Mesendoderm (in vitro differentiated cells): ENCODE results near the gene CDYL.
A peak's percentile ranks its signal among the peaks of the same experiment; 100 is the strongest.

ENCODE experiments used
- DNase-seq: peaks from one replicate; pipeline ENCODE4 v3.0.0; 2013
- H2AK5ac ChIP-seq: 2 replicates; pipeline ENCODE4 v1.6.1; 2013; ENCODE audit warnings: low read length, inconsistent platforms
- H2BK120ac ChIP-seq: 2 replicates; pipeline ENCODE4 v1.6.1; 2013; ENCODE audit warnings: low read depth, mild to moderate bottlenecking, low read length, moderate library complexity, mixed read lengths
- H2BK15ac ChIP-seq: replicated peaks from 2 replicates; pipeline ENCODE4 v1.6.1; 2013; ENCODE audit warnings: low read depth, mild to moderate bottlenecking, moderate library complexity
- H2BK5ac ChIP-seq: 2 replicates; pipeline ENCODE4 v1.6.1; 2013; ENCODE audit warnings: low read length, inconsistent platforms
- H3K18ac ChIP-seq: 2 replicates; pipeline ENCODE4 v1.6.1; 2013; ENCODE audit warnings: mild to moderate bottlenecking, low read length, mixed read lengths
- H3K23ac ChIP-seq: one replicate; pipeline ENCODE4 v1.6.1; 2013; ENCODE audit warnings: low read length
- H3K27ac ChIP-seq: 2 replicates; pipeline ENCODE4 v1.5.1; 2013; ENCODE audit warnings: low read depth, mild to moderate bottlenecking, inconsistent platforms, low read length, moderate library complexity
- H3K27me3 ChIP-seq: 2 replicates; pipeline ENCODE4 v1.6.1; 2013; ENCODE audit warnings: low read length, control low read depth, mild to moderate bottlenecking, inconsistent platforms; ENCODE audit not compliant: insufficient read depth, poor library complexity
- H3K36me3 ChIP-seq: 2 replicates; pipeline ENCODE4 v1.6.1; 2013; ENCODE audit warnings: low read length, inconsistent platforms; ENCODE audit not compliant: control insufficient read depth, insufficient read depth
- H3K4ac ChIP-seq: one replicate; pipeline ENCODE4 v1.6.1; 2013; ENCODE audit warnings: low read depth, mild to moderate bottlenecking, low read length, moderate library complexity
- H3K4me1 ChIP-seq: 2 replicates; pipeline ENCODE4 v1.6.1; 2013; ENCODE audit warnings: low read depth, low read length, inconsistent platforms; ENCODE audit not compliant: control insufficient read depth
- H3K4me2 ChIP-seq: 2 replicates; pipeline ENCODE4 v1.6.1; 2013; ENCODE audit warnings: low read length
- H3K4me3 ChIP-seq: 2 replicates; pipeline ENCODE4 v1.5.1; 2013; ENCODE audit warnings: mild to moderate bottlenecking, low read length
- H3K56ac ChIP-seq: one replicate; pipeline ENCODE4 v1.6.1; 2013; ENCODE audit warnings: low read length
- H3K79me1 ChIP-seq: 2 replicates; pipeline ENCODE4 v1.6.1; 2013; ENCODE audit warnings: low read length, inconsistent platforms
- H3K79me2 ChIP-seq: 2 replicates; pipeline ENCODE4 v1.6.1; 2013; ENCODE audit warnings: mild to moderate bottlenecking, low read length; ENCODE audit not compliant: control insufficient read depth, insufficient read depth
- H3K9ac ChIP-seq: 2 replicates; pipeline ENCODE4 v1.6.1; 2013; ENCODE audit warnings: low read length, inconsistent platforms
- H4K5ac ChIP-seq: one replicate; pipeline ENCODE4 v1.6.1; 2013; ENCODE audit warnings: low read length
- H4K8ac ChIP-seq: one replicate; pipeline ENCODE4 v1.6.1; 2013; ENCODE audit warnings: low read depth, mild to moderate bottlenecking, control low read depth, low read length, moderate library complexity
- WGBS: extraction: QIAGEN DNeasy Blood & Tissue Kit; methylation state at CpG from one replicate; pipeline ENCODE4 v1.1.7; 2013; ENCODE audit warnings: low lambda C conversion rate, missing lambda C conversion rate; ENCODE audit not compliant: insufficient coverage; ENCODE audit errors: extremely low coverage; 5-methylcytosine and 5-hydroxymethylcytosine counted together

The CDYL gene

GRCh38 chr6:4901386-4902061 lies 125.3 kb downstream of the CDYL start:
- H4K8ac ChIP-seq, result no peak overlapping the region
- DNase-seq, result no peak
- no peaks in the 10 kb centered on the region for H3K4me1 ChIP-seq
- H3K56ac ChIP-seq, result no peak overlapping the region
- H2AK5ac ChIP-seq, result no peak overlapping the region
- no peak overlapping the region for H3K4me2 ChIP-seq
- no peak overlapping the region for H2BK120ac ChIP-seq
- H3K27me3 ChIP-seq, result no peaks in the 10 kb centered on the region
- H2BK5ac ChIP-seq, result no peak overlapping the region
- H2BK15ac ChIP-seq, result no peak overlapping the region
- peaks cover 14% of the 10 kb centered on the region for H3K79me1 ChIP-seq
- H3K18ac ChIP-seq, result no peak overlapping the region
- no peak overlapping the region for H3K9ac ChIP-seq
- H3K4ac ChIP-seq, result no peak overlapping the region
- H3K23ac ChIP-seq, result no peak overlapping the region
- peaks cover 20% of the 10 kb centered on the region for H3K79me2 ChIP-seq
- no peak overlapping the region for H4K5ac ChIP-seq
- no peaks in the 10 kb centered on the region for H3K36me3 ChIP-seq
- H3K27ac ChIP-seq, result no peak overlapping the region
- H3K4me3 ChIP-seq, result no peak overlapping the region
- WGBS, result no CpG with 5 or more reads among the region's 8 CpGs

- H3K79me1 ChIP-seq, result peaks cover 14% of the 10 kb centered on the region
- no peak overlapping the region for H4K5ac ChIP-seq
- no peak overlapping the region for H2AK5ac ChIP-seq
- no peak overlapping the region for H3K4me2 ChIP-seq
- no peak overlapping the region for H3K4ac ChIP-seq
- no peak overlapping the region for H2BK120ac ChIP-seq
- no peaks in the 10 kb centered on the region for H3K36me3 ChIP-seq
- no peak overlapping the region for H3K18ac ChIP-seq
- H3K27ac ChIP-seq, result no peak overlapping the region
- DNase-seq, result no peak
- H3K9ac ChIP-seq, result no peak overlapping the region
- no peak overlapping the region for H3K56ac ChIP-seq
- H3K27me3 ChIP-seq, result no peaks in the 10 kb centered on the region
- no peak overlapping the region for H2BK5ac ChIP-seq
- no peak overlapping the region for H2BK15ac ChIP-seq
- H3K23ac ChIP-seq, result no peak overlapping the region
- no peaks in the 10 kb centered on the region for H3K4me1 ChIP-seq
- H3K4me3 ChIP-seq, result no peak overlapping the region
- no peak overlapping the region for H4K8ac ChIP-seq
- no CpG with 5 or more reads among the region's 2 CpGs for WGBS
- peaks cover 22% of the 10 kb centered on the region for H3K79me2 ChIP-seq
These were observed 126.2 kb downstream of the CDYL start for GRCh38 chr6:4902363-4902762.

GRCh38 chr6:4903121-4903520 lies 126.9 kb downstream of the CDYL start:
- Histone ChIP-seq H3K9ac (no peak overlapping the region), H3K18ac (no peak overlapping the region), H3K36me3 (no peaks in the 10 kb centered on the region), H3K79me1 (peaks cover 13% of the 10 kb centered on the region), H3K4ac (no peak overlapping the region), H3K23ac (no peak overlapping the region), H3K4me2 (no peak overlapping the region), H3K4me3 (no peak overlapping the region), H3K27me3 (no peaks in the 10 kb centered on the region), H3K27ac (no peak overlapping the region), H2AK5ac (no peak overlapping the region), H3K79me2 (peaks cover 22% of the 10 kb centered on the region), H4K8ac (no peak overlapping the region), H2BK120ac (no peak overlapping the region), H2BK5ac (no peak overlapping the region), H3K56ac (no peak overlapping the region), H3K4me1 (no peaks in the 10 kb centered on the region), H2BK15ac (no peak overlapping the region), H4K5ac (no peak overlapping the region)
- no peak for DNase-seq
- no CpG with 5 or more reads among the region's 9 CpGs for WGBS

GRCh38 chr6:4903751-4904370 lies 127.7 kb downstream of the CDYL start:
- WGBS, result no CpG with 5 or more reads among the region's 12 CpGs
- Histone ChIP-seq H3K4ac (no peak overlapping the region), H3K18ac (no peak overlapping the region), H3K79me2 (peaks cover 25% of the 10 kb centered on the region), H2BK120ac (no peak overlapping the region), H3K4me2 (no peak overlapping the region), H3K23ac (no peak overlapping the region), H2AK5ac (no peak overlapping the region), H2BK5ac (no peak overlapping the region), H3K79me1 (peaks cover 16% of the 10 kb centered on the region), H3K56ac (no peak overlapping the region), H2BK15ac (no peak overlapping the region), H3K36me3 (no peaks in the 10 kb centered on the region), H4K8ac (no peak overlapping the region), H3K4me3 (no peak overlapping the region), H3K9ac (no peak overlapping the region), H3K27me3 (no peaks in the 10 kb centered on the region), H3K27ac (no peak overlapping the region), H4K5ac (no peak overlapping the region), H3K4me1 (no peaks in the 10 kb centered on the region)
- DNase-seq, result no peak

GRCh38 chr6:4904461-4905025 lies 128.3 kb downstream of the CDYL start:
- no peak overlapping the region for H2AK5ac ChIP-seq
- peak overlapping the region; percentile 40 for H3K27ac ChIP-seq
- no peak overlapping the region for H3K4ac ChIP-seq
- no peaks in the 10 kb centered on the region for H3K36me3 ChIP-seq
- H3K56ac ChIP-seq, result no peak overlapping the region
- no peak overlapping the region for H2BK5ac ChIP-seq
- no peak overlapping the region for H3K18ac ChIP-seq
- no peak overlapping the region for H4K8ac ChIP-seq
- no peaks in the 10 kb centered on the region for H3K4me1 ChIP-seq
- no CpG with 5 or more reads among the region's 12 CpGs for WGBS
- H2BK120ac ChIP-seq, result no peak overlapping the region
- H4K5ac ChIP-seq, result no peak overlapping the region
- peaks cover 17% of the 10 kb centered on the region for H3K79me1 ChIP-seq
- no peak overlapping the region for H3K4me2 ChIP-seq
- no peak overlapping the region for H3K4me3 ChIP-seq
- H3K27me3 ChIP-seq, result no peaks in the 10 kb centered on the region
- no peak overlapping the region for H2BK15ac ChIP-seq
- H3K9ac ChIP-seq, result no peak overlapping the region
- H3K23ac ChIP-seq, result no peak overlapping the region
- DNase-seq, result no peak
- peaks cover 25% of the 10 kb centered on the region for H3K79me2 ChIP-seq
